HG03025 (cell line): ENCODE measurements around the gene RWDD1.
"Not testable (repeated sequence)": the region's sequence is repeated elsewhere in the genome, so short reads cannot be mapped to it uniquely, and the experiment has no call there.

Experiments used
- ATAC-seq: cut with Tn5 transposase; IDR thresholded peaks from one replicate; pipeline ENCODE4 v1.9.1; 2021; ENCODE audit warnings: mild to moderate bottlenecking, moderate library complexity; ENCODE audit not compliant: unreplicated experiment, low FRiP score

Gene RWDD1

DNA sequence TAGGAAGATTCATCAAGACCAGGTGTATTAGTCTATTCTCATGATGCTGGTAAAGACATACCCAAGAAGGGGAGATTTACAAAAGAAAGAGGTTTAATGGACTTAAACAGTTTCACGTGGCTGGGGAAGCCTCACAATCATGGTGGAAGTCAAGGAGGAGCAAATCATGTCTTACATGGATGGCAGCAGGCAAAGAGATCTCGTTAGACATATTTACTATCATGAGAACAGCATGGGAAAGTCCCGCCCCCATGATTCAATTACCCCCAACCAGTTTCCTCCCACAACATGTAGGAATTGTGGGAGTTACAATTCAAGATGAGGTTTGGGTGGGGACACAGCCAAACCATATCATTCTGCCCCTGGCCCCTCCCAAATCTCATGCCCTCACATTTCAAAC is 32.6 kb downstream of the RWDD1 start:
- ATAC-seq: not testable (repeated sequence)

DNA sequence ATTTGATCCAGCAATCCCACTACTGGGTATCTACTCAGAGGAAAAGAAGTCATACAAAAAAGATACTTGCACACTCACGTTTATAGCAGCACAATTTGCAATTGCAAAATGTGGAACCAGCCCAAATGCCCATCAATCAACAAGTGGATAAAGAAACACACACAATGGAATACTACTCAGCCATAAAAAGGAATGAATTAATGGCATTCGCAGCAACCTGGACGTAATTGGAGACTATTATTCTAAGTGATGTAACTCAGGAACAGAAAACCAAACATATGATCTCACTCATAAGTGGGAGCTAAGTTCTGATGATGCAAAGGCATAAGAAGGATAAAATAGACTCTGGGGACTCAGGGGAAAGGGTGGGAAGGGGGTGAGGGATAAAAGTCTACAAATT is 33.6 kb downstream of the RWDD1 start:
- ATAC-seq: not testable (repeated sequence)

DNA sequence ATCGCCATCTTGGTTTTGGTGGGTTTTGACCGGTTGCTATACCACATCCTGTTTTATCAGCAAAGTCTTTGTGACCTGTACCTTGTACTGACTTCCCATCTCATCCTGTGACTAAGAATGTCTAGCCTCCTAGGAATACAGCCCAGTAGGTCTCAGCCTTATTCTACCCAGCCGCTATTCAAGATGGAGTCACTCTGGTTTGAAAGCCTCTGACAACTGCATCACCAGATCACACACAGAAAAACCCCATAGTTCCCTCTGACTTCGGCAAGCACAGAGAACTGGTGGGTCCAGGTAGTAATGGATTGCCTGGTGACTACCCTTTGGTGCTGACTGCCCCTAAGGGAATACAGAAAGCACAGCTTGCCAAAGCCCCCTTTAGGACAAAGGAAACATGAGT is 34.6 kb downstream of the RWDD1 start:
- ATAC-seq: no peak

DNA sequence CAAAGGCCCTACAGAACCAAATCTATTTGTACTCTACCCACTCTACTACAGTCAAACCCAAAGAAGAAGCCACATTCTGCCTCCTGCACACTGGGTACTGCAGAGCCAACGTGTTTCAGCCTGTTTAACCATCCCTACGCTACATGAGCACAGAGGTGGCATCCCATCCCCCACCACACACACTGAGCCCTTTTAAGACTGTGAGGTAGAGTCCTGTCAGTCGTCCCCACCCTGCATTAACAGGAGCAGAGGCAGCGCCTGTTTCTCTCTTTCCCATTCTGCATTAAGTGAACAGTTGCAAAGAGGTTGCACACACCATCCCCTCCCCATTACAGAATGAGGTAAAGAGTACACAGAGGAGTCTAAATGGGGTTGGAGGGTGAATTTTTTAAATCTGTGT is 39.8 kb downstream of the RWDD1 start:
- no peak for ATAC-seq

DNA sequence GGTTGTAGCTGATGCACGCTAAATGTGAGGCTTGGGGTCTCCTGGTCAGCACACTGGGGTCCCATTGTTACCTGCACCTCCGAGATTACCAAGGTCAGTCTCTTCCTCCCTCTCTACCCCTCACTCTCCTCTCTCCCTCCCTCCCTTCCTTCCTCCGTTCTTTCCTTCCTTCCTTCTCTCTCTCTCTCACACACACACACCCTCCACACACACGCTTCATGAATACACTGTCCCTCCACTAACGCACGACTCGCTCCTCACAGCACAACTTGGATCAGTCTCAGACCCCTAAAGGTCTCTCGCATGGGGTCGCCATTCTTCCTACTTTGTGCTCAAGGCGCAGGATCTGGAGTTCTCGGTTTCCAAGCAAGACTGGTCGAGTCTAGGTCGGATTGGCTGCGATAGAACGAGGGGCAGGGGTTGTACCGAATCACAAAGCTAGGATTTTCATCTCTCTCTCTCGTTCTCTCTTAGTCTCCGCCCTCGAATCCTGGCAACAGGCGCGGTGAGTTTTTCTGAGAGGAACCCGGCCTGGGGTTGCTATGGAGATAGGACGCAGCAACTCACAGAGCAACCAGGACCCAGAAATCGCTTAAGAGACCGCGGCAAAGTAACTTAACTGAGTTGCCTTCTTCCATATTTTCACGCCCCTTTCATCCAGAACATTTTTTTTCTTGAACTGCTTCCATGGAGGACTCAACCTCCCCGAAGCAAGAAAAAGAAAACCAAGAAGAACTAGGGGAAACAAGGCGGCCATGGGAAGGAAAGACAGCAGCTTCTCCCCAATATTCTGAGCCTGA is 44.8 kb downstream of the RWDD1 start, which contains the start of gene RSPH4A:
Gene RSPH4A (plus strand): TSS at position 543 of the 800 bp plus-strand sequence. CDS start 145 bp downstream, at position 688.
- ATAC-seq: peak; percentile 100

DNA sequence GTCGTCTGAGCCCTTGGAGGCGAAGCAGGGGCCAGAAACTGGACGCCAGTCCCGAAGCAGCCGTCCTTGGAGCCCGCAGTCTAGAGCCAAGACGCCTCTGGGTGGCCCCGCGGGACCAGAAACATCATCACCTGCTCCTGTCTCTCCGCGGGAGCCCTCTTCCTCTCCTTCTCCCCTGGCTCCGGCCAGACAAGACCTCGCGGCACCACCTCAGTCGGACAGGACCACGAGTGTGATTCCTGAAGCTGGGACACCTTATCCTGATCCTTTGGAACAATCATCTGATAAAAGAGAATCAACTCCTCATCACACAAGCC is 45.4 kb downstream of the RWDD1 start:
- peak; percentile 25 for ATAC-seq

DNA sequence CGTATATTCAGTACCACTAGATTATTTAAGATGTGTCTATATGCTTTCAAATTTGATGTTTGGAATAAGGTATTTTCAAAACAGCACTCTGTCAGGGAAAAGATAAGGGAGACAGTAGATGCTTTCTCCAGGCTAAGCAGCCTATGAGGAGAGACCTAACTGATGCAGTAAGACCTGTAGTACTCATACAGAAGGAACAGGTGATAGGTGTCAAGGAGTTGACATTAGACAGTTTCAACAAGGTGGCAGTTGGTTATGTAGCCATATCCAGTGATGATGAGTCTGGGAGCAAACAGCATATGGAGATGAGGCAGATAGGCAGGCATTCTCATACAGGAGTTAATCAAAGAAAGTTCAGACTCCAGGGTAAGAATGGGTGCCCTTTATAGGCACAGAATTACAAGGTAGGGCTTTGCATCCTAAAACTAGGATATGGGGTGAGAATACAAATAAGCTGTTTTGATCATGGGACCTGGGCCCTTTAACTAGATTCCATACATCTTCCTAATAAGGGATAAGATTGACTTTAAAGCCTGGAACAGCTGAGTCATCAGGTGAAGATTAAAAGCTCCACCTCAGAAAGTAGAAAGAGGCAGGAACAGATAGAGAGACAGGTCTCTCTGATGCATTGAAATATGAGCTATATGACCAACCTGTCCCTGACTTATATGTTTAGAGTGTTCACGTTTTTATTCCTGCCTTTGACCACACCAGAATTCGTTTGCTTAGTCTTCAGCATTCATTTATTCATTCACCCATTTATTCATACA is 52.9 kb downstream of the RWDD1 start:
- ATAC-seq: no peak

DNA sequence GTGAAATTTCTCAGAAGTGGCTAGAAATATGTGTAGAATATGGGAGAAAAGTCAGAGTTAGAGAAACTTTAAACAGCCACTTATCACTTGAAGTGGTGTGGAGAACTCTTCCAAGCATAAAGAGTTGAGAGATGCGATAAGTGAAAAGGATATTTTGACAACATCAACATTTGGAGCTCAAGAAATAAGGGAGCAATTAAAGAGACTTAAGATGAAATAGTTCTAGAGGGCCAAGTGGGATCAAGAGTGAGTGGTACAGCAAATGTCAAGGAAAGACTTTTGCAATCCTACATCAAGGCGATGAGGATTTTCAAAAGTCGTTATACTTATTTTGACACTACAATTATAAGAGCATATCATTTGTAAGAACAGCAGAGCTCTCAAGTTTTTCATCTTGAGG is 54.6 kb downstream of the RWDD1 start:
- ATAC-seq: no peak

DNA sequence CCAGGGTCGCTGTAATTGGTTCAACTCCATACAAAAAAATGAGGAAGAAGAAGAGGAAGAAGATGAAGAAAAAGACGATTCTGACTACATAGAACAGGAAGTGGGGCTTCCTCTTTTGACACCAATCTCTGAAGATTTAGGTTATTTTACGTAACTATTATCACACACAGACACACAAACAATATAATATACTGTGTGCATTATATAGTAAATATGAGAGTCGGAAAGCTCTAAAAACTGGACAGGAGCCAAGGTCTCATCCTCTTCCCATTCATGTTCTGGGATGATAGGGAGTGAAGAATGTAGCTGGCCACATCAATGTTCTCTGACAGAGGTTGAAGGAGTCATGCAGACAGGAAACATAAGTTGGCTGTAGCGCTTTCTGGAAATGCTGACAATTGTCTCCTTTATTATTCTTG is 58.3 kb downstream of the RWDD1 start:
- ATAC-seq: no peak

DNA sequence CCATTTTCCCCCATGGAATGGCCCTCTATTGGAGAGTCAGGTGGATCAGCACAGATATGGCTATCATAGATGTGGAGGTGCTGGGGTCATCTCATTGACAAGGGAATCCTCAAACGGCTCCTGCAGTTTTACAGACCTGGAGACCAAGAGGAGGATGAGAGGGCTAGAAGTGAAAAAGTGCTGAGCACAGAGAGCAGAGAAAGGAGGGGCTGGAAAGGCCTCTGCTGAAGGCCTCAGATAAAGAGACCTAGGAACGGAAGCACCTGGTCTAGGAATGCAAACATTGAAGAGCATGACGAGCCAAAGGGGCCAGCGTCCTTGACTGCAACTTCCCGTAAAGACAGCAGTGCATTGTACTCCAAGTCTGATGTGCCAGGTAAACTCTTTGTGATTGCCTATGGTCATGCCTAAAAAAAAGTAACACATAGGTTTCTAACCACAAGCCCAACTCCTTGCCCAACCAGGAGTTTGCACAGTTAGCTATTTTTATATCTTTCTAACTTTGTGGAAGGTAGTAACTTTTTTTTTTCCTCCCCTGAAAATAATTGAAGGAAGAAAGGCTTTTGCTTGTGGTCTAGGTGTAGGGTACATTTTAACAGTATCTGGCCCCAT is 60.2 kb downstream of the RWDD1 start:
- no peak for ATAC-seq

DNA sequence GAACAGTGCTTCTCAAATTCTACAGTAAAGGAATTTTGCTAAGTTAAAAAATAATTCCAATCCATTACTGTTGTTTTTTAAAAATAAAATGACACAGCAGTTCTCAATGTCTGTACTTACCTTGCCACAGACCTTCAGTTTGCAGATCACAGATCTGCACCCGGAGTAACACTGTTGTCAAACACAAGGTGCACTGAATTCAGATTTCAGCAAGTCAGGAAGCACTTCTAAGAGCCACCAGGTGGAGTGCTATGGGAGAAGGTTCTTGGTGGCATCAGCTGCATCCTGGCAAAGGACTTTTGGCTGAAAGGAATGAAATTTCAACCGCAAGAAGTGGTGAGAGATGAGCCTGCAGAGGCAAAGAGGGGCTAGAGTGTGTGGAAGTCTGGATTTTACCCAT is 62.4 kb downstream of the RWDD1 start:
- no peak for ATAC-seq
